GM23338 (cell line): ENCODE results near the gene NTNG1. TPM values are rescaled to one million over a fixed set of nuclear protein-coding genes. Genes with fewer than 3 reads are reported as not detected.

Experiments
- ATAC-seq: fragments of 200-7000 bp; cut with Tn5 transposase; 3 replicates; pipeline ENCODE4 v1.9.1; 2020
- DNase-seq: peaks from one replicate; pipeline ENCODE4 v3.0.0-alpha.2; 2015; ENCODE audit warnings: low spot score
- H2AFZ ChIP-seq: fragments of 200-600 bp; sonication (generic); 2 replicates; pipeline ENCODE4 v1.8.0; 2016; ENCODE audit warnings: antibody characterized with exemption, mild to moderate bottlenecking, moderate library complexity
- H3F3A ChIP-seq: fragments of 200-600 bp; sonication (generic); replicated peaks from 2 replicates; pipeline ENCODE4 v1.8.0; 2017; ENCODE audit warnings: antibody characterized with exemption, mixed run types, low read depth
- H3K27ac ChIP-seq: fragments of 200-600 bp; sonication (generic); 2 replicates; pipeline ENCODE4 v1.6.1; 2016; ENCODE audit warnings: low read depth
- H3K27me3 ChIP-seq: fragments of 200-600 bp; sonication (generic); 2 replicates; pipeline ENCODE4 v1.8.0; 2016; ENCODE audit warnings: mild to moderate bottlenecking, mixed run types, moderate library complexity; ENCODE audit not compliant: insufficient read depth
- H3K36me3 ChIP-seq: fragments of 200-600 bp; sonication (generic); 2 replicates; pipeline ENCODE4 v1.8.0; 2016; ENCODE audit warnings: mild to moderate bottlenecking; ENCODE audit not compliant: insufficient read depth
- H3K4me1 ChIP-seq: fragments of 200-600 bp; sonication (generic); 2 replicates; pipeline ENCODE4 v1.8.0; 2016; ENCODE audit warnings: mild to moderate bottlenecking, moderate library complexity; ENCODE audit not compliant: insufficient read depth
- H3K4me2 ChIP-seq: fragments of 200-600 bp; sonication (generic); 2 replicates; pipeline ENCODE4 v1.7.1; 2017; ENCODE audit warnings: mixed run types
- H3K4me3 ChIP-seq: fragments of 200-600 bp; sonication (generic); 2 replicates; pipeline ENCODE4 v1.6.1; 2016; ENCODE audit warnings: mixed run types
- H3K79me2 ChIP-seq: fragments of 200-600 bp; sonication (generic); replicated peaks from 2 replicates; pipeline ENCODE4 v1.8.0; 2017; ENCODE audit warnings: mild to moderate bottlenecking; ENCODE audit not compliant: insufficient read depth
- H3K9me2 ChIP-seq: fragments of 200-600 bp; sonication (generic); 2 replicates; pipeline ENCODE4 v1.8.0; 2017; ENCODE audit not compliant: insufficient read depth
- H4K20me1 ChIP-seq: fragments of 200-600 bp; sonication (generic); replicated peaks from 2 replicates; pipeline ENCODE4 v1.8.0; 2017; ENCODE audit warnings: mild to moderate bottlenecking; ENCODE audit not compliant: insufficient read depth
- H3K27ac Mint-ChIP-seq: 2 replicates; pipeline ENCODE4 v1.8.0; 2020; ENCODE audit warnings: inconsistent platforms, mild to moderate bottlenecking, moderate library complexity, mixed read lengths
- H3K27me3 Mint-ChIP-seq: 3 replicates; pipeline ENCODE4 v1.8.0; 2022; ENCODE audit warnings: low read depth, mild to moderate bottlenecking, moderate library complexity, mixed read lengths, inconsistent platforms; ENCODE audit not compliant: insufficient read depth, poor library complexity
- H3K36me3 Mint-ChIP-seq: 3 replicates; pipeline ENCODE4 v1.8.0; 2021; ENCODE audit warnings: low read depth, mild to moderate bottlenecking, inconsistent platforms, moderate library complexity, mixed read lengths
- H3K4me1 Mint-ChIP-seq: 3 replicates; pipeline ENCODE4 v1.8.0; 2020; ENCODE audit warnings: mild to moderate bottlenecking, inconsistent platforms, mixed read lengths
- H3K4me3 Mint-ChIP-seq: 3 replicates; pipeline ENCODE4 v1.8.0; 2021; ENCODE audit warnings: moderate library complexity, mild to moderate bottlenecking, inconsistent platforms, mixed read lengths
- H3K9me3 Mint-ChIP-seq: 3 replicates; pipeline ENCODE4 v1.8.0; 2020; ENCODE audit warnings: moderate library complexity, mild to moderate bottlenecking, inconsistent platforms, mixed read lengths
- CREB1 ChIP-seq: fragments of 250-450 bp; sonication (Bioruptor Pico); IDR thresholded peaks from 2 replicates; pipeline ENCODE4 v1.5.0; 2020; ENCODE audit warnings: low read depth, mild to moderate bottlenecking, moderate library complexity
- ZNF331 ChIP-seq: fragments of 250-450 bp; sonication (Bioruptor Pico); IDR thresholded peaks from 2 replicates; pipeline ENCODE4 v1.5.0; 2020; ENCODE audit warnings: low read depth, mild to moderate bottlenecking, moderate library complexity
- ZNF462 ChIP-seq: fragments of 250-450 bp; sonication (Bioruptor Pico); IDR thresholded peaks from 2 replicates; pipeline ENCODE4 v1.5.0; 2020; ENCODE audit warnings: mild to moderate bottlenecking, moderate library complexity
- polyA plus RNA-seq: library from polyadenylated mRNA; unstranded; fragments of >200 nt; fragmentation: Nextera tagmentation; extraction: Ambion mirVana; gene quantifications from 2 replicates; pipeline ENCODE4 v1.2.1, GENCODE V29; 2016
- total RNA-seq: library from RNA; depleted of rRNA; stranded (reverse); fragments of >200 nt; shearing (Covaris generic); gene quantifications from 2 replicates; pipeline ENCODE4 v1.2.3, GENCODE V29; 2014

The NTNG1 gene
- total and polyA plus RNA-seq, 2 experiments from 2014 or later, result 7.2 to 10.3 TPM

- no peak overlapping the region for H3K4me3 Mint-ChIP-seq
Observed at GRCh38 chr1:107250169-107250568, 109.3 kb downstream of the NTNG1 start.

More at GRCh38 chr1:107250169-107250568, 109.3 kb downstream of the NTNG1 start:
- ATAC-seq (peak; percentile 42; the same call in 2 of the 3 replicates), DNase-seq (peak; percentile 36)
- H3K27ac Mint-ChIP-seq, result no peak overlapping the region
- Histone ChIP-seq H3K4me2 (no peak overlapping the region), H3K27me3 (no peaks in the 10 kb centered on the region), H3K9me2 (peaks cover 15% of the 10 kb centered on the region; the same call in 1 of the 2 replicates), H3K79me2 (no peaks in the 10 kb centered on the region), H3K4me1 (peaks cover 27% of the 10 kb centered on the region), H3K27ac (no peak overlapping the region), H3K36me3 (no peaks in the 10 kb centered on the region), H3F3A (no peaks in the 10 kb centered on the region), H2AFZ (no peak overlapping the region), H3K4me3 (no peak overlapping the region), H4K20me1 (no peaks in the 10 kb centered on the region)
- peaks cover 2% of the 10 kb centered on the region for H3K27me3 Mint-ChIP-seq
- no peaks in the 10 kb centered on the region for H3K9me3 Mint-ChIP-seq
- H3K4me1 Mint-ChIP-seq, result peaks cover 28% of the 10 kb centered on the region
- H3K36me3 Mint-ChIP-seq, result no peaks in the 10 kb centered on the region
- no peak for TF ChIP-seq CREB1
- peak; percentile 69 for TF ChIP-seq ZNF462 (CRISPR knock-in tag)
- TF ChIP-seq ZNF331, result no peak
